AG08396 (cell line): ENCODE measurements around the gene PKD1L1.
"Not testable (repeated sequence)": the region's sequence is repeated elsewhere in the genome, so short reads cannot be mapped to it uniquely, and the experiment has no call there.

Source experiments
- DNase-seq: peaks from one replicate; pipeline ENCODE4 v3.0.0; 2012; ENCODE audit warnings: low spot score, mixed read lengths

PKD1L1 gene

DNA sequence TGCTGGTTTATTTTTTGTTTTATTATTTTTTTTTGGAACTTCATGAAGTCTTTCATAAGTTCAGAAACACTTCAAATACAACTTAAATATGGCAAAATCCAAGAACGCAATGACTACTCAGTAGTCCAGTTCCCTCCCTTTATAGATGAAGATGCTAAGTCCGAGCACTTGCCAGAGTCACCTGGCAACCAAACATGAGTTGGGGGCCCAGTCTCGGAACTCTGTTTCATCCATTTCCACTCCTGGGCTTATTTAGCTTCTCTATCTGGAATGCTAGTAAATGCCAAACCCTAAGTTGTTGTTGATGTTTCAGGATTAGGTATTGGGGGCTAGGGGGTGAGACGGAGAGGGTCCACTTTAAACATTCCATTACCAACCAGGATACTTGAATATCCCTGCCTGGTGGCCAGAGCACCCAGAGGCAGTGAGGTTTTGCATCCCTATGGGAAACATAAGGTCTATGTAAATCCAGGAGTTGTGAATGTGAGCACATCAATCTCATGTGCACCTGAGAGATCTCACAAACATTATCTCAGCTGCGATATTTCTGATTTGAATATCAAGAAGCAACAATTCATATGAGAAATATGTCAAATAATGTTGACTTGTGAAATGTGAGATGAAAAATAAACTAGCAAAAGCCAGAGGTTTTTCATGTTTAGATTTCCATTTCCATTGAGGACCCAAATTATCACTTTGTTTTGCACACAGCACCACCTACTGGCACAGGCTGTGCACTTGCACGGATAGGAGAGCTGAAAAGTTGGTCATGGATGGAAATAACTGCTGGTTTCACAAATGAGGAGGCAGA is 129.3 kb downstream of the PKD1L1 start:
- peak; percentile 75 for DNase-seq

DNA sequence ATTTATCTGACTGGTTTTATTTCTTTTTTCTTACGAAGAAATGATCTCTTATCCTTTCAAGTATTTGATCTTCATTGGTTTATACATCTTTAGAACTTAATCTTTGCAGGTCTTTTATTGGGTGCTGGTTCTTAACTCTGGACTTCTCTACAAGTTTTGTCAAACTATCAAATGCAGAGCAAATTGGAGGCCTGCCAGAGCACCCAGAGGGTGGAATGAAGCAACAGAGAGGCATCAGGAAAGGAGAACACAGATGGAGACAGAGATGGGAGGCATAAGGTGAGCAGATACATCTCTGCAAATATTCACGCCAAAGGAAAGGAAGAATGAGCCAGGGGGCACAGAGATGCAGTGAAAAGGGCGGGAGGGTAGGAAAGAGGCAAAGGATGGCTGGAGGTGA is 130.3 kb downstream of the PKD1L1 start:
- no peak for DNase-seq

DNA sequence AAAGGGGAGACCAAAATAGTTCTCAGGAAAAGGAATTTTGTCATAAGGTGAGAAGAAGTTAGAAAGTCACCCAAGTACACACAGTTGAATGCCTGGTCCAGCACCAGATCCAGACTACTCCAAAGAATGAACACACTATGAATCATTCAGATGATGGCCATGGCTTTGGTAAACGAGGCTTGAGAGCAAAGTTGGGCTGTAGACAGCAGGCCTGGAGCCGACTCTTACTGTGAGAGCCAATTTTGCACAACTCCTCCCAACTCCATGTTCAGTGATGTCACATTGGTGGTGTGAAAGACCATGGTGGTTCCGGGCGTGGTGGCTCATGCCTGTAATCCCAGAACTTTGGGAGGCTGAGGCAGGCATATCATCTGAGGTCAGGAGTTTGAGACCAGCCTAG is 131.6 kb downstream of the PKD1L1 start:
- peak; percentile 57 for DNase-seq

DNA sequence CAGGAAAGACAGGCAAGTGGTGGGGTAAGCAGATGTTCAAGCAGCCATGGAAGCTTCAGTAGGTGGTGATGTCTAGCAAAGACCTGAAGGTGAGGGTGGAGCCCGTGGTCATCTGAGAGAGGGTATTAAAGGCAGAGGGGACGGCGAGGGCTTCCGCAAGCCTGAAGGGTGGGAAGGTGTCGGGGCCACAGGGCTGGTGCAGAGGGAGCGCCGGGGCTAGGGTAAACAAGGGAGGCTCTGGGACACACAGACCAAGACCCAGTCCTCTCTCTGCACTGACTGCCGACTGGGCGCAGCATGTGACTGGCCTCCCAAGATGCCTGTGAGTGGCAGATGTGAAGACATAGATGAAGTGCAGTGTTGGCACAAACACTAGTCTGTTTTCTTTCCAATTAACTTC is 132.4 kb downstream of the PKD1L1 start:
- DNase-seq = no peak

DNA sequence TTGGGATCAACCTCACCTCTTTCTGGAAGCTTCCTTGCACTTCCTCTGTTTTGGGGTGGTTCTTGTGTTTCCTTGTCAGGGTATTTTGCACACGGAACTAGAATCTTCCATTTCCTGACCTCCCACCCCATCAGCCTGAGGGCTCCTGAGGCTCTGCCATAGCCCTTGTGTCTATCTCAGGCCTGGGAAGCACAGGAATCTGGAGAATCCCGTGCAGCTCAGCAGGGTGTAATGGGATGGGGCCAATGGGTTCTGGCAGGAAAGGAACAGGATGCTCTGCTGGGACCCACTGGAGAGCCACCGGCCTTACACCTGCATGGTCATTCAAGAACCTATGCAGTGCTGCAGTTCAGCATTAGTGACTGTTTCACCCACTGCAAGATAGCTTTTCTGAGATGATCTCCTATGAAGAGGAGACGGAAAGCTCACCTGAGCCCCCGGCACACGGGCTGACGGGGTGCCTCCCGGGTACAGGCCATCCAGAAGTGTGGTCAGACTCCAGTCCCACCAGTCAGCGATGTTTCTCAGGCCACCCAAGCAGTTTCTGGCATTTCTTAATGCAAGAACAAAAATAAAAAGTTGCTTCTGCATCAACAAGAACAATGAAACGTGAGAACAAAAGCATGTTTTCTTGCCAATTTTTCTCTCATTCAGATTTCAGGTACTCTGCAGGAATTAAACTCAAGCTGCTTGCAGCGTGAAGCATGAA is 133.2 kb downstream of the PKD1L1 start:
- no peak for DNase-seq

DNA sequence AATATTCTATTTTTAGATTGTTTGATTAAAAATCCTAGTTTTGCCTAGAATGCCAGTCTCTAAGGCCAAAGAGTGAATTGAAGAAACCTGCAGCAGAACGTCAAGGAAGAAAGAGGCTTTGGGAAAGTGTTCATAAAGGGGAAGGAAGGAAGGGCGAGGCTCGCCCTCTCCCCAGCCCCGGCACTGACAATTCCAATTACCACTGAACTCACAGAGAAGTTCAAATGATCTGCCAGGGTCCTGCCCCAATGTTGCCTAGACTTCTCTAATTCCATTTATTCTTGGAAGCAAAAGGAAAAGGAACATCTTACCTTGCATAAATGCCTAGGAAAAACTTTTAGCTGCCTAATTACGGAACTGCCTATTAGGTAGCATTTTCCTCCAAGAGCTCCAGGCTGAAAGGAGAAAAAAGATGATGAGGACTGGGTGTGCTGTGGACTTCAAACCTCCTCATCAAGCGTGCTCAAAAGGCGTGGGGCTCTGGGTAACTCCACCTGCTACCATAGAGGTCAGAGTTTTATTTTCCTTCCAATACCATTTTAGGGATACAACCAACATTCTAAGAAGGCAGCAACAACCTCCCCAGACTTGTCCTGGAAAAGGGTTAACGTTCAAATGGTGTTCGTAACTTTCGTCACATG is 134.5 kb downstream of the PKD1L1 start:
- no peak for DNase-seq

DNA sequence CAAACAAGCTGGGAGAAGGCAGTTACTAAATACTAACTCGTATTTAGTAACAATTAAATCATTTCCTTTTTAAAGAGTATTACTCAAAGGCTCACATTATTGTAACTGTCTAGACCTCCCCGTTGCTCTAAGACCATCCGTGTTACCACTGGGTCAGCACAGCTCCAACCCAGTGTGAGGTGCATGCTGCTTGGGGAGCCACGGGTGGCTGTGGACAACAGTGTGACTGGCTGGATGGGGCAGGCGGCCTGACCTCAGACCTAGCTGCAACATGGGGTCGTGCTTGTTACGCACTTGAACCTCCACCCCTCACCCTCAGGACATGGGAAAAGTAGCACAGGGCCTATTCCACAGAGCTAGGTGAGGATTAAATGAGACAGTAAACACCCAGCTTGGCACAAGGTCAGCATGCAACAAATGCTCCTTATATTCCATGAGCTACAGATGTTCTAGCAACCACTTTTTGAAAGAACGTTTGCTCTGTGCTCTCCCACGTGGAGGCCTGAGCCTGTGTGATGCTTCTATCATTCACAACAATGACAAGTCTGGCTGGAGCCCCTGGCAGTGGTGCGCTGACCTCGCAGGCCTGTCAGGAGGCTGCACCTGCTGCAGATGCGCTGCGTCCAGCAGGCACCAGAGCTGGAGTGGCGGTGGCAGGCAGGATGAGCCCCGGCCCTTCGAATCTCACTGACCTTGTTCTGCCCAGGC is 135.7 kb downstream of the PKD1L1 start:
- DNase-seq = no peak

DNA sequence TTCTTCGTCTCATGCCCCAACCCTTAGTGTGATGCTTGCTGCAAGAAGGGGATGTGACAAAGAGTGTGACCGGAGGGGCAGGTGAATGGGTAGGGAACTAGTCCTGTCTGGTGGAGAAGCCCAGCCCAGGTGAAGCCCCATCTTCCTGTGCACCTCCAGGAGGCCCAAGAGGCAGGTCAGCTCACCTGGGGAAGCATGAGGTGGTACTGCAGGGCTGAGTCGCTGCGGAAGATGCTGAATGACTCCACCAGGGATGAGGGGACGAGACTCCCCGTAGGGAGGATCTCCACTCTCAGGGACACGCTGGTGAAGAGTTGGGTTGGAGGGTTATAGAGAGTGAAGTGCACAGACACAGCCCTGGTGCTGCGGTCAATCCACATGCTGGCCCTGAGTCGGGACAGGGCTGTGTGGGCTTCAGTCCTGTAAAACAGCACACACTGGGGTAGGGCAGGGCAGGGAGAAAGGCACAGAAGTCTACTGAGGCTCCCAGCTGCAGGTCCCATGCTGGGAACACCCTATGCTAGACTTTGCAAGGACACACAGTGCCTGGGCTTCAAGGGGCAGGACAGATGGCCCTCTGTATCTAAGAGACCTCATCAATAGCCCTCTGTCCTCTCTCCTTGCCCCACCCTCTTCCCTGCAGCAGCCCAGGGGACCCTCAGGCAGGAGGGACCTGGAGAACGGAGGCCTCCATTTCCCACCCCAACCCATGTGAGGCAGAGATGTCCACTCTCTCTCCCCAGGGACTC is 136.5 kb downstream of the PKD1L1 start:
- no peak for DNase-seq

DNA sequence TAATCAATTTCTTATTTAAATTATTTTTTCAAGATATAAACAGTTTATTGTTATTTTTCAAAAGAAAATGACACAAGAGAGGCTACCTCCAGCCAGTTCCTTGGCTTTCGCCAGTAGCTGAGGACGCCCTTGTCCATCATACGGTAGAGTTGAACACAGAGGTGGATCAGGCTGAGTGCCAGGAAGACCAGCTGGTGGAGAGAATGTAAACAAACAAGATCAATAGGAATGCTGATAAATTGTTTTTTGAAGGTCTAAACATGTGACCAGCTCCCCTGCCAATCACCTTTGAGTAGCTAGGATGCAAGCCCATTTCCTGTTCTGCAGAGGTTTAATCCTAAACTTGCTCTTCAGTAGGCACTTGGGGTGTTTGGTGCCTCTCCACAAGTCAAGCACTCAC is 138.9 kb downstream of the PKD1L1 start:
- no peak for DNase-seq

DNA sequence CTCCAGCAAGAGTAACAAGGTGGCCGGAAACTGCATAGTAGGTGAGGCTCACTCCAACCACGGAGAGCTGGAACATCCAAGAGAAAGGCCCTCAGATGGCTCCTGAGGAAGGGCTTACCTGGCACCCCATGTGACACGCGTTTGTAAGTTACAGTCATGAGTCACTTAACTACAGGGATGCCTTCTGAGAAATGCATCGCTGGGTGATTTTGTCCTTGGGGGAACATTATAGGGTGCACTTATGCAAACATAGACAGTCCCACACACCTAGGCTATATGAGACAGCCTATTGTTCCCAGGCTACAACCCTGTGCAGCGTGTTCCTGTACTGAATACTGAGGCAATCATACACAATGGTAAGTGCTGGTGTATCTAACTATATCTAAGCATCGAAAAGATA is 139.9 kb downstream of the PKD1L1 start:
- no peak for DNase-seq

DNA sequence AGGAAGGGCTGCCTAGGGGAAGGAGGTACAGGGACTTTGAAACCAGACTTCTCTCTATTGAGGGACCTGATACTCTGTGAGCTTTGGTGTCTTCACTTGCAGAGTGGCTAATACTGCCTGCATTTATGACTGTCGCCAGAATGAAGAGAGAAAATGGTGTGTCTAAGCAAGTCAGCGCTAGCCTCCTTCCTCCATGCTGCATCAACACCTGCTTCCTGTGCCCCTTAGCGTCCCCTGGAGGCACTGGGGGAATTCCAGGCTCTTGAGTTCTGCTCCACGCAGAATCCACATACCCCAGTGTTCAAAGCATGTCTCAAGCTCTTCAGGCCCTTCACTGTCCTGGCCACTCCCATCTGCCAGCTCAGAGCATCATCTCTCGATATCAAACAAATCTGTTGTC is 140.5 kb downstream of the PKD1L1 start:
- DNase-seq = no peak

DNA sequence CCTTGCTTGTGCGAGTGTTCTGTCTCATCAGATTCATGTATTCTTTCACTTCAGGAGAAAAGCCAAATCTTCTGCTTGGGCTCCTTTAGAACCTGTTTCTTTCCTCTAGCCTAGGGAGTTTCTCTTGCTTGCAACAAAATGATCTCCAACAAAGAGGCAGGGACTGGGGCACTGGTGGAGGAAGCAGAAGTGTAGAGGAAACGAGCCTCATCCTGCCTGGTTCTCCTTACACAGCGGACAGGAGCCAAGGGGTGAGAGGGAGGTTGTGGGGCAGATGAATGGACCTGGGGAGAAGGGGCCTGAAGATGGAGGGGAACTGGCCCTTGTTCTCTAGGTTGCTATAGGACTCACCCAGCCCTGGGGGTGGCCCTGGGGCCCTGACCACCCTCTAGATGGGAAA is 141.1 kb downstream of the PKD1L1 start:
- no peak for DNase-seq

DNA sequence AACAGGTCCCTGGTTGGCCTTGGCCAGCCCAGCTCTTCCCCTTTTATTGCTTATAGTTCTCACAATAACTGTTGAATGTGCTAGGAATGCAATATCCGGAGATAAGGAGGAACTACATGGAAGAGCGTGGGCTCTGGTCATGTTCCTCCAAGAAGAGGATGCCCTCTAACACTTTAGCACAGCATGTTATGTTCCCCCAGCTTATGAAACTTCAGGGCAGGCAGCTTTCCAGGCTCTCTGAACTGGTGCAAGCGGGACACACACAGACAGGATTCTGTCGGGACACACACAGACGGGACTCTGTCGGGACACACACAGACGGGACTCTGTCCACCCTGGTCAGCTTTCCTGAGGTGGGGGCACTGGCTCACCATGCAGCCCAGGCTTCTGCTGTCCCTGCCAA is 141.6 kb downstream of the PKD1L1 start:
- DNase-seq = no peak

DNA sequence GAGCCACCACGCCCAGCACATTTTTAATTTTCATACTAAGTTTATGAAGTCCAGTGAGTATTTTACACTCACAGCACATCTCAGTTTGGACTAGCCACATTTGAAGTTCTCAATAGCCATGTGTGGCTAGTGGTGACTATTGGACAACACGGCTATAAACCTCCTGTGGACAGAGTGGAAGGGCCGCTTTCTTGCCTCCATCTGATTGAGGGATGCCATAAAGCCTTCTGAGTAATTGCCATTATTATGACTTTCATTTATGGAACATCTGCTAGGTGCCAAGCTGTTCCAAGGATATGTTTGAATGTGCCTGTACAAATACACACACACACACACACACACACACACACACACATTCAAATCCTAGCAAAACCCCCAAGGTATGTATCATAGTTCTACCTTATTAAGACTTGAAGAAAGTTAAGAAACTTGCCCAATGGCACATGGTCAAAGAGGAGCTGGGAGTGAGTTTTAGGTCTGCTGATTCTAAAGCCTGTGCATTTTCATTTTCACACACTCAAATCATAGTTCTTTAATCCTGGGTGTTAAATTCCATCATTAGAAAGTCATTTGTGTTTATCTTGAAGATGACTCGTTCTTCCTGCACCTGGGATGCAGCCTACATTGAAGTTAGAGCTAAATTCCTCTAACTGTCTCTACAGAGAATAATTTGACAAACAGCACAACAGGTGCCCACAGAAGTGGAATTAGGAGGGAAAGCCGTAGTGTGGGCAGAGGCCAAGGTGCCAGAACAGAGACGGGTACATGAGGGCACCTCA is 143.3 kb downstream of the PKD1L1 start:
- DNase-seq = no peak

DNA sequence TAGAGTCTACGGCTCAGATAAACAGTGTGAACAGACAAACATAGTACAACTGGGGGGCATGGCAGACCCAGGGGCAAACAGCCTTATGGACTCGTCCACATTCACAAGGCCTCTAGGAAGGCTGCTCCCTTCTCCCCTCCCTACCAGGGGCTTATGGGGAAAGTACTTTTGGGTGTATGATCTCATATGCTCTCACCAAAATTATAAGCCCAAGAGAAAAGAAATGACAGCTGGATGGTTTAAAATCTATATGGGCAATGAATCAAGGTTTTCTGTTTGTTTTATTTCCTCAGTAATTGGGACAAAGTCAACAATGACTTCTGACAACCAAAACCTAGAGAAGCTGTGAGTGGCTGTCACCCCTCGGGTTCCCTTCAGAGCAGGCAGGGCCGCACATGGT is 144.4 kb downstream of the PKD1L1 start:
- no peak for DNase-seq

DNA sequence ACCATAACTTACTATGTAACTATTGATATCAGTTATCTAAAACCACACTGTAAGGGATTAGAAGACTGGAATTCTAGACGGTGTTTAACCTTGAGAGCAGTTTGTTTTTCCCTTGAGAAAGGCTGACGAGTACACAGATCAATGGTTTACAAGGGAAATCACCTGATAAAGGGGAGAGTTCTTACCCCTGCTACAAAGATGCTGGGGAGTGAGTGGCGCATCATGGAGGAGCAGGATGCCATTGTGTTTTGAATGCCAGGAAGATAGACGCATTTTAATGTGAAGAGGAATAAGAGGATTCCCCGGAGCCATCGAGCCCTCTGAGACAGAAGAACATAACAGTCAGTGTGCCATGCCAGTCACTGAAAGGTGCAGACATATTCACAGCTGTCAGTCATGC is 145.2 kb downstream of the PKD1L1 start:
- no peak for DNase-seq

DNA sequence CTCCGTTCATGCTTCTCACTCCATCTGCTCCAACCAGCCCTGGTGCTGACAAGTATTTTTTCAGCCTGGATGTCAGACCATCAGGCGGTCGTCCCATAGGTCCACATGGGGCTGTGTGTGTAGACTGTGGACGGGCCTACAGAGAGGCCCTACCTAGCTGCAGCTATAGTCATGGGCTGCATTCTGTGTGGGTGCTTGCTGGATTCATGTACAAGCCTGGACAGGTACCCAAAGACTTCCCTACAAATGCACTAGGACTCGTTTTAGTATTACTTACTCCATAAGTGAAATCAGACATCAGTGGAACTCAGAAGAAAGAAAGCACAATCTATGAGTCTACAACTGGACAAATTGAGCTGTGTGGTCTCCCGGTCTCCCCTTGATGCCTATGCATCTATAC is 146.8 kb downstream of the PKD1L1 start:
- no peak for DNase-seq

DNA sequence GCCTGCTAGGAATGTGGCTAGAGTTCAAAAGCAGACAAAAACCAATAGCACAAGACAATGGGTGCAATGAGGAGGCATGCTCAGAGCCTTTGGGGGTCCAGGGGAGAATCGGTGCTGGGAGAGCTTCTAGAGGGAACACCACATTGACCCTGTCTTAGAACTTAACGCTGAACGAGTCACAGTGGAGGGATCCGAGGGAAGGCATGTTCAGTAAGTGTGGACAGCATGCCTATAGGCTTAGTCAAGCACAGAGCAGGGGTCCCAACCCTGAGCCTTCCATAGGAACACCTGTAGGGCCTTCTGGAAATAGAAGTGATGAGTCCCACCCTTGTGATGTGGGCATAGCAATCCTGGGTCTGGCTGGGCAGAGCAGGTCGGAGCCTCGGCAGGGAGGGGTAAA is 148.7 kb downstream of the PKD1L1 start:
- no peak for DNase-seq

DNA sequence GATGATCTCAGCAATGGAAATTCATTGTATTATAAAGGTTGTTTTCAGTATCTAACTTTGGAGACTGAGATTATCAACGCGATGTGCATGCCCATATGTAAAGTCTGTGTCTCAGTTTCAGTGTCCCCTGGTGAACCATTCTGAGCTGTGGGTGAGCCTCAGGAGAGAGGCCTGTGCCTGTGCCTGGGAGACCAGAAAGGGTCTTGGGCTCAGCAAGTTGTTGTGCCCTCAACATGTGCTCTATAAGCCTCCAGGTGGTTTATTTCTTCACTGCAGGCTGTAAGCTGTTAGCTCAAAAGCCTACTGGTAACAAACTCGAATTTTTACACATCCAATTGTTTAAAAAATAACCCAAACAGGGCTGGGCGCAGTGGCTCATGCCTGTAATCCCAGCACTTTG is 151.9 kb downstream of the PKD1L1 start:
- DNase-seq = no peak

DNA sequence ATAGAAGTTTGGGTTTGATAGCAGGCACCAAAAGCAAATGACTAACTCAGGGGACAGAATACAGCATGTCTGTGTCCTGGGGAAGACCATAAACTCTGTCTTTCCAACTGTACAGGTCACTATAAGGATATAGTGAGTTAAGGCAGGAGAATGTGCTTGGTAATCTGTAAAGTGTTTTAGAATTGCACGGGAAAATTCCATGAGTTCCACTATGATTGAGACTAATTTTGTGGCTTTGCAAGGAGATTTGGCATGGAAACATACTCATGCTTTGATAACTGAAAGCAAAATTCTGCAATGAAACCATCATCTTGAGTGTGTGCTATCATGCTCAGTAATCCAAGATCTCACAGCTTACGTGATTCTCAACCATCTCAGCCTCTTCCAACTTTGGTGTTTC is 152.6 kb downstream of the PKD1L1 start:
- peak; percentile 58 for DNase-seq

DNA sequence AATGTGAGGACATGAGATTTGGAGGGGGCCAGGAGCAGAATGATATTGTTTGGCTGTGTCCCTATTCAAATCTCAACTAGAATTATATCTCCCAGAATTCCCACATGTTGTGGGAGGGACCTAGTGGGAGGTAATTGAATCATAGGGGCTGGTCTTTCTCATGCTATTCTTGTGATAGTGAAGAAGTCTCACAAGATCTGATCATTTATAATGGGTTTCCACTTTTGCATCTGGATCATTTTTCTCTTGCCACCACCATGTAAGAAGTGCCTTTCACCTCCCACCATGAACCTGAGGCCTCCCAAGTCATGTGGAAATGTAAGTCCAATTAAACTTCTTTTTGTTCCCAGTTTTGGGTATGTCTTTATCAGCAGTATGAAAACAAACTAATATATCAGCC is 153.1 kb downstream of the PKD1L1 start:
- DNase-seq = not testable (repeated sequence)
